Right ventricle myocardium inferior (tissue), 1 donor: ENCODE data around the gene PAWR. TPM values are rescaled to one million over a fixed set of nuclear protein-coding genes. Genes with fewer than 3 reads are reported as not detected.
A peak's percentile ranks its signal among the peaks of the same experiment; 100 is the strongest.
"Not testable (repeated sequence)": the region's sequence is repeated elsewhere in the genome, so short reads cannot be mapped to it uniquely, and the experiment has no call there.

Experiments
- ATAC-seq: fragments of 200-7000 bp; cut with Tn5 transposase; one replicate; pipeline ENCODE4 v1.9.1; 2020; ENCODE audit warnings: mild to moderate bottlenecking, moderate library complexity
- DNase-seq: peaks from one replicate; pipeline ENCODE4 v3.0.0; 2021; ENCODE audit errors: missing footprints
- intact Hi-C: fragments of 100-400 bp; cut with DNase I; formaldehyde crosslinking; loops from one replicate; pipeline ENCODE4 v1.11.0; 2022
- total RNA-seq: library from RNA; stranded (reverse); fragmentation: NEBNext Ultra II Directional; extraction: Animal tissue kit (Norgen Biotek cat#: 25700); gene quantifications from one replicate; pipeline ENCODE4 v1.2.1, GENCODE V29; 2021
- donor health status: DM: no; HTN: yes; CAD: no; lungs with severe emphysema.

Gene PAWR
- total RNA-seq, 1 donor from 2014 or later = 11.8 TPM

DNA sequence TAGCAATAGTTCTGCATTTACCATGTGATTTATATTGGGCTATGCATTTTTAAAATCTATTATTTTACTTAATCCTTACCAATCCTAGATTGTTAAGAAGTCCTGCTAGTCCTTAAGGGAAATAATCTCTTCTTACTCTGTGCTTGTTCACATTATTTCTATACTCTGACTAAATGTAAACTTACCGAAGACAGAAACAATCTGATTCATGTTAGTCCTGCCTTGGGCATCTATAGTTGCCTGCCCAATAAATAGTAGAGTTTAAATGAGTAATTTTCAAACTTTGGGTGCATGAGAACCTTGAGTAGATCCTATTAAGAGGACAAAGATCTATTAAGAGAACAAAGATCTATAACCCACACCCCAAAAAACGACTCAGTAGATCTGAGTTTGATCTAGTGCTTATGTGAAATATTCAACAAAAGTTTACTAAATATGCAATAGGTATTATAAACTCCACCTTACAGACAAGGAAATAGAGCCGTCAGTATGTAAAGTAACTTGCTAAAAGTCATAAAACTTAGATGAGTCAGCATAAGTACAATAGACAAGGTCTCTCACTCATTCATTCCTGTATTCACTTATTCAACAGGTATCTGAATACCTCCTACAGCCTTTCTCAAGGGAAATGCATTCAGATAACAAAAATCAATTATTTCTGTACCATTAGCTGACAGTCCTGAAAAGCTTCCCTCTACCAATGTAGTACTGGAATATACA is 127.6 kb downstream of the PAWR start:
- DNase-seq (no peak), ATAC-seq (no peak)
- intact Hi-C loops = no loop called here

DNA sequence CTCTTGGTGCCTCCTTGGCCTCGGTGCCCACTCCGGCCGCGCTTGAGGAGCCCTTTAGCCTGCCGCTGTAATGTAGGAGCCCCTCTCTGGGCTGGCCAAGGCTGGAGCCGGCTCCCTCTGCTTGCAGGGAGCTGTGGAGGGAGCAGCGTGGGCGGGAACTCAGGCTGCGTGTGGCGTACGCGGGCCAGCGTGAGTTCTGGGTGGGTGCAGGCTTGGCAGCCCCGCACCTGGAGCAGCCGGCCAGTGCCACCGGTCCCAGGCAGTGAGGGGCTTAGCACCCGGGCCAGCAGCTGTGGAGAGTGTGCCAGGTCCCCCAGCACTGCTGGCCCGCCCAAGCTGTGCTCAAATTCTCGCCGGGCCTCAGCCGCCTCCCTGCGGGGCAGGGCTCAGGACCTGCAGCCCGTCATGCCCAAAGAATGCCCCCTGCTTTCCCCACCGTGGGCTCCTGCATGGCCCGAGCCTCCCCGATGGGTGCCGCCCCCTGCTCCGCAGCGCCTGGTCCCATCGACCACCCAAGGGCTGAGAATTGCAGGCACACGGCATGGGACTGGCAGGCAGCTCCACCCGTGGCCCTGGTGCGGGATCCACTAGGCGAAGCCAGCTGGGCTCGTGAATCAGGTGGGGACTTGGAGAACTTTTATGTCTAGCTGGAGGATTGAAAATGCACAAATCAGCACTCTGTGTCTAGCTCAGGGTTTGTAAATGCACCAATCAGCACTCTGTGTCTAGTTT is 129.2 kb downstream of the PAWR start:
- intact Hi-C loops = no loop called here
- ATAC-seq = no peak
- DNase-seq = no peak

DNA sequence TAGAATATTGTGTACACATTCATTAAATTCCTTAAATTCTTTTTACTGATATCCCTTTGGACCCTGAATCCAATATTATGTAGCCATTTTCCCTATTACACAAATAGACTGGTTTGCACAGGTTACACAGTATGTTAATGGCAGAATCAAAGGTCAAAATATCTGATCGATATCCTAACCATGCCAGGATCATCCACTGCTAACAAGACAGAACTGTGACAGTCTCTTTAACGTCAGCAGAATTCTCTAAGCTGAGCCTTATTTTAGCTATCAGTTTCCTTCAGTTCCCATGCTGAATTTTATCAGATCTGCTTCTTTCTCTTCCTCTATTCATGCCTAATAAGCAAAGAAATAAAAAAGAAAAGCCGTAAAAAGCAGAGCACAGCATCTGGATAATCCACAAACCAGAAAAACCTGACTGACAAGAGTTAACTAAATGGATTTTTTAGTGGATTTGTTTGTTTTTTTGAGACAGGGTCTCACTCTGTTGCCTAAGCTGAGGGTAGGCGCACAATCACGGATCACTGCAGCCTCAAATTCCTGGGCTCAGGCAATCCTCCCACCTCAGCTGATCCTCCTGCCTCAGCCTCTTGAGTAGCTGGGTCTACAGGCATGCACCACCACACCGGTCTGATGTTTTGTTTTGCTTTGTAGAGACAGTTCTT is 130.4 kb downstream of the PAWR start:
- ATAC-seq = no peak
- intact Hi-C loops = no loop called here

DNA sequence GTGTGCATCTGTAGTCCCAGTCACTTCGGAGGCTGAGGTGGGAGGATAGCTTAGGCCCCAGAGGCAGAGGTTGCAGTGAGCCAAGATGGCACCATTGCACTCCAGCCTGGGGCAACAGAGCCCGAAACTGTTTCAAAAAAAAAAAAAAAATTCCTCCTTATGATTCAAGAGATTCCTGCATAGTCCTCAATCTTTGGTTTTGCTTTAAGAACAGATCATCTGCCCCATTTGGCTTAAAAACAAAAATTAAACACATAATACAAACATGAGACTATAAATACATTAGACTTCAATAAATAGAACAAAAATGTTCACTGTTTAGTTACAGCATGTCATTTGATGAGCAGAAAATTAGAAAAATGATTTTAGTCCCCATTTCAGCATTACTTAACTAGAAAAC is 131.2 kb downstream of the PAWR start:
- DNase-seq = no peak
- ATAC-seq = no peak
- intact Hi-C loops = loop anchor here (2.0 to 5.0 kb wide), 3 partner anchors 131 to 713 kb away; partner anchors contain the start of gene PAWR

More for the DNA sequence above, 130.4 kb downstream of the PAWR start:
- DNase-seq = no peak

DNA sequence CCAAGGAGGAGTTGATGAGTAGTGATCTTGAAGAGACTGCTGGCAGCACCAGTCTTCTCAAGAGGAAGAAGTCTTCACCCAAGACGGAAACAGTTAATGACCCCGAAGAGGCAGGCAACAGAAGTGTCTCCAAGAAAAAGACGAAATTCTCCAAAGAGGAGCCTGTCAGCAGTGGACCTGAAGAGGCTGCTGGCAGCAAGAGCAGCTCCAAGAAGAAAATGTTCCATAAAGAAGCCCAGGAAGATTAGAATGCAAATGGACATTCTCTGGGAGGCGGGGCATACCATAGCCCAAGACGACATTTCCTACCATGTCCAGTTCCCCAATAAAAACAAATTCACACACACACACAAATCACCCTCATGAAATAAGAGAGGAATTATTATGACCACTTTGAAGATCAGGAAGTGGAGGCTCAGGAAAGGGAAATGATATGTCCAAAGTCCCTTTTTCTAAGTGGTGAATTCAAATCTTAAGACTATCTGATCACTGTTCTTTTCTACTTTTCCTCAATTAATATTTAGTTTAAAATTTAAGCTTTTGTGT is 131.8 kb downstream of the PAWR start:
- DNase-seq (no peak), ATAC-seq (peak; percentile 59)
- intact Hi-C loops = loop anchor here (2.0 to 5.0 kb wide), 3 partner anchors 132 to 713 kb away; partner anchors contain the start of gene PAWR

DNA sequence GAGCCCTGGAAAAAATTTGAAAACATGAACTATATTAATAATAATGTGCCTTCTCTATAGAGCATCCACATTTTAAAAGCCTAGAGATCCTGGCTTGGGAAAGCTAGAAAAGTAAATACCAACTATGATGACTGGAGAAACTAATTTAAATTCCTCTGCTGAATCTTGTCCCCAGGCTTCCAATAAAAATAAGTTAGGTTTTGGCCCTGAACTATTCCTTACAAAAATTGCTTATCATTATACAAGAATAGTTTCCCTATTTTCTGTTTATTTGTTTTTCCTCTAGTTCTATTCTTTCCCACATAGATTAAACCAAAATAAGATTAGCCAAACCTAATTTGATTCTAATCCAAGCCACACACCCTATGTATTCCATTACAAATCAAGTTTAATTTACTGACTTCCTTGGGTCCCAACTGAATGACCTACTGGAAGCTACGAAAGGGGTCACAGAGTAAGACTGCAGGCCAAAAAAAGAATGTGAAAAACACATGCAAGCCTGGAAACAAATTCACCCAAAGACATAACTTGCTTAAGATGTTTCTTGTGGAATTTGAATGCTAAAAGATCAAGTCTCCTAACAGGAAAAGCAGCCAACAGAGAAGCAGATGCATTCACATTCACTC is 133.0 kb downstream of the PAWR start:
- DNase-seq (no peak), ATAC-seq (peak; percentile 52)
- intact Hi-C loops = loop anchor here (2.0 to 5.0 kb wide), 4 partner anchors 133 to 714 kb away; partner anchors contain the start of gene PAWR

DNA sequence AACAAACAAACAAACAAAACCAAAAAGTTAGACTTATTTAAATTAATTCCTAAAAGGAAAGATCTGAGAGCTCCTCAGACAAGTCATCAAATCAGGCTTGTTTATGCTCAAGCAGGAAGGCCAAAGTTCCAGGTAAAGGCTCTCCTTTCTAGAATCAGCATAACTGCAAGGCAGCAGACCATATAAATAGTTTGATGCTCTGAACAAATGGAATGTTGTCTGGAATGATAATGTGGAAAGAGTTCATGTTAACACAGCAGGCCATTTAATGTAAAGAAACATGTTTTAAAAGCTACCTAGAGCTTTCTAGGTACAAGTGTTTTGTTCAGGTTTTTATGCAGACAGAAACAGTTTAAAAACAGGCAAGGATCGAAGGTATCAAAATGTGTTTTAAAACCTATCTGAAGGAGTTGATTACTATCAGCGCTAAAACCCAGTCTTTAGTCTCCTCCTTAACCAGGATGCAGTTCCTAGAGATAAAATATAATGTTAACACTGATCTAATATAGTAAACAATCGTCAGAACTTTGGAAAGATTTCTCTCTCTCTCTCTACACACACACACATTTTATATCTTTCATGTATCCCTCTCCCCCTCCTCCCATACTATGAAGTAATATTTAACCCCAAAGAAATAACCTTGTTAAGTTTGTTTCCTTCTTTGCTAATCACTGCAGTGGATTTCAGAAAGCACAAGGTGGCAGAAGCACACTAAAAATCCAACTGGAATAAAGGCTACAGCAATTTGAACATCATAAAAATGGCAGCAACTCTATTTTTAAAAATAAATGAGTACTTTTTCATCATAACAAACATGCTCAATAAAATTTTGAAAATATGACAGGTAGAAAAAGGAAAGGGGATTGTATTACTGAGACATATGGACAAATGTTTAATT is 135.5 kb downstream of the PAWR start:
- ATAC-seq = peak; percentile 66
- intact Hi-C loops = loop anchor here (5.0 kb wide), 2 partner anchors 632 to 717 kb away; no protein-coding TSS in a partner anchor

DNA sequence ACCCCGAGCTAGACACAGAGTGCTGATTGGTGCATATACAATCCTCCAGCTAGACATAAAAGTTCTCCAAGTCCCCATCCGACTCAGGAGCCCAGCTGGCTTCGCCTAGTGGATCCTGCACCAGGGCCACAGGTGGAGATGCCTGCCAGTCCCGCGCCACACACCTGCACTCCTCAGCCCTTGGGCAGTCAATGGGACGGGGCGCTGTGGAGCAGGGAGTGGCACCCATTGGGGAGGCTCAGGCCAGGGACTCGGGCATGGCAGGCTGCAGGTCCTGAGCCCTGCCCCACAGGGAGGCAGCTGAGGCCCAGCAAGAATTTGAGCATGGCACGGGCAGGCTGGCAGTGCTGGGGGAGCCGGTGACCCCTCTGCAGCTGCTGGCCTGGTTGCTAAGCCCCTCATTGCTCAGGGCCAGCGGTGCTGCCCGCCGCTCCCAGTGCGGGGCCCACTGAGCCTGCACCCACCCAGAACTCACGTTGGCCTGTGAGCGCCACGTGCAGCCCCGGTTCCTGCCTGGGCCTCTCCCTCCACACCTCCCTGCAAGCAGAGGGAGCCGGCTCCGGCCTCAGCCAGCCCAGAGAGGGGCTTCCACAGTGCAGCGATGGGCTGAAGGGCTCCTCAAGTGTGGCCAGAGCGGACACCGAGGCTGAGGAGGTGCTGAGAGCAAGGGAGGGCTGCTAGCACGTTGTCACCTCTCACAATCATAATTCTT is 136.7 kb downstream of the PAWR start:
- DNase-seq (no peak), ATAC-seq (no peak)
- intact Hi-C loops = no loop called here

More for the DNA sequence above, 135.5 kb downstream of the PAWR start:
- DNase-seq = no peak

DNA sequence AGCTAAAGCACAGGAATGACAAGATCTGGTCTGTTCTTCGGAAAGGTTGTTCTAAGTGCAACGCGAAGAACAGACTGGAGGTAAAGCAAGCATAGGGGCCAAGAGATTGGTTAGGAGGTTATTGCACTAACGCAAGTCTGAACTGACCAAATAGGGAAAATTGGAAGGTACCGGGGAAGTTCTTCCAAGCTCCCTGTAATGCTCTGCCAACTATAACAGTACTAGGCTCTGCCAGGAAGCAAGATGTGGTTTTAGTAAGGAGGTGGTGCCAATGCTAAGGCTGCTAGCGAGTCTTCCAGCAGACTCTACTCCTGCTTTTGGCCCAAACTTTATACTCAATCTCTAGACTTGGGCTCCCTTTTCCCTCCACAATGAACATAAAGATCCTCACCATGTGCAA is 138.6 kb downstream of the PAWR start:
- intact Hi-C loops = no loop called here
- DNase-seq (no peak), ATAC-seq (no peak)

DNA sequence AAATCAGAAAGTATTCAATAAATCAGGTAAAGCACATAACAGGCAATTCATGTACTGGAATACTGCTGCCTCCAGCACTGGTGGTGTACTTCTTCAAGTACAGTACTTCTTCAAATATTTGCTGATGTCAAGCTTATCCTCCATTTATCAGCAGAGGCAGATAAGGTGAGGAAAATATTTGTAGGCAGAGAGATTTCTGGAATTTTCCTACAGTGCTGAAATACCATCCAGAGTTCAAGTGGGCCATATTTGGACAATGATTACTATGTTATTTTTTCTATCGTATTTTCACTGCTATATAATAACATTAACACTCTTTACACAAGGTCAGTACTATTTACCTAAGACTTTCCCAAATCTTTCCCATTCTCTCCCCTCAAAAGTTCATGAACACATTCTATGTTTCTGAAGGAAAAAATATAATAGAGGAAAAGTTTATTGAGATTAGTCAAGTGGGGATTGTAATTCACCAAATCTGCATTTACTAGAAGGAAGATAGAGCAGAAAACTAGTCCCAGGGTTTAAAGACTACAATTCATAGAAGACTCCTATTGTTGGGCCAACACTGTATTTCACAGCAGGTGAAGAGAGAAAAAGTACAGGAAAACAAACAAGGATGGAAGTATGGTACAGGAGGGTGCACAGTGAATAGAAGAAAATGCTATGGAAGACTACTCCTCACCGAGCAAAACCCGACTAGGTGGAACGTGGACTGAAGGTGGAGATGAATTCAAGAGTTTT is 141.1 kb downstream of the PAWR start:
- no peak for DNase-seq
- intact Hi-C loops = no loop called here
- ATAC-seq = no peak

DNA sequence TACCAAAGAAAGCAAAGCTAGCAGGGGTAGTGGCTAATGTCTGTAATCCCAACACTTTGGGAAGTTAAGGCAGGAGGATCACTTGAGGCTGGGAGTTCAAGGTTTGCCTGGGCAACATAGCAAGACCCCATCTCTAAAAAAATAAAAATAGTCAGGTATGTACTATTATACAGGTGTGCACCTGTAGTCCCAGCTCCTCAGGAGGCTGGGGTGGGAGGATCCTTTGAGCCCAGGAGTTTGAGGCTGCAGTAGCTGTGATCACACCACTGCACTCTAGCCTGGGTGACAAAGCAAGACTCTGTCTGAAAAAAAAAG is 142.2 kb downstream of the PAWR start:
- no peak for ATAC-seq
- intact Hi-C loops = no loop called here
- DNase-seq = no peak

DNA sequence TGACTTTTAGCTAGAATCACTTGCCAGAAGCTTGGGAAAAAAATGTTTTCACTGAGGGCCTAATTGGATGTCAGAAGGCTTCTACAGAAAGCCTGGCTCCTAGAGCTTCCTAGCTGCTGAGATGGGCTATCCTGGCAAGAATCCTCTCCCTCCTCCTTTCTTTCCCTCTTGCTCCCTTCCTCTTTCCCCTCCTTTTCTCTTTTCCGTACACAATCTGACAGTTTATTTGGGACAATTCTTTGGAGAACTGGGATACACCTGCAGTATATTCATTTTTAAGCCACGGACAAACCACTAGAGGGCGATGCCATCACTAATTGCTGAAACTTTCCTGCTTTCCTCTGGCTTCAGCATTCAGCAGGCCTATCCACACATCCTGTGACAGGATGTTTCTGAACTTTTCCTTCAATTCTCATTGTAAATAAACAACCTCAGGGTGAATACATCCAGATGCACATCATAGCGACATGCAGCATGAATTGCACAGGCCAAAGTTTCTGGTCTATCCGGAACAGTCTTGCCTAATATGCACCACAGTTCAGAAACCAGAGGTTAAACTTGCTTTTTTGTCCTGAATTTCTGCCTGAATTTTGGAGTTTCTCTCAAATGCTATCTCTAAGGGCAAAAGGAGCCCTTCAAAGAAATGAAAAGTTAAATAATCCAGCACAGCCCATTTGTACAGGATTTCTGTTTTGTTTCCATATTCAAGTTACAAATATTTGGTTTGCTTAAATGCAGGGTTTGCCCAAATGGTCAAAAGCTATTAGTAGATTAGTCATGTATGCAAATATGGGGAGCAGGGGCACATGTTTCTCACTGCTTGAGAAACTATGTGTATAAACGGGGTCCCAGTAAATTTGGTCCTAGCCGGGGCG is 142.8 kb downstream of the PAWR start:
- intact Hi-C loops = no loop called here
- no peak for ATAC-seq
- no peak for DNase-seq

DNA sequence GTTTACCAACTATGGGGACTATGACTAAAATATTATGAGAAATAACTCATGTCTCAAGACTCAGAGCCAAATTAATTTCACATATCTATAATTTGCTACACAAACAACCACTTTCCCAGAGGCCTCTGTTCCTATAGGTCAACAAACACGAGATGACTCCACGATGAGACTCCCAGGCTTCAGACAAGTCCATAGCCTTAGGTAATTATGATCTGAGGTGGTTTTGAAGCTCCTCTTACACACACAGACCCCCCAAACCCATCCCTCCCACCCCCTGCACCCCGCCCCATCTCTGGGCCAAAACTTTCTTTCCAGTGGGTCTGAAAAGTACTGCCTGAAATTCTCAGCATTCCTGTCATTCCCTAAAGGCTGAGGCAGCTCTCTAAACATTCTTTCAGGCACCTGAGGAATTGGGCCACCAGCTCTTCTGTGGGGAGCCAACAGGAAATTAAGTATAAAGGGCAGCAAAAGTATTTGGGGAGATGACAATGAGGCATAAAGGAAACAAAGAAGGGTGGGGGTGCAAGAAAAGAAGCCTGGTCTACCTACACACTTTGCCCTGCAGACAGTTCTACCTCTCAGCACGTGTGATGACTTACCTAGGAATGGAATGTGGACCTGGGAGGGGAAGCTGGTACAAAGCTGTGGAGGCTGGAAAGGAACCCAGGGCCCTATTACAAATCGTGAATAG is 143.6 kb downstream of the PAWR start:
- ATAC-seq = no peak
- intact Hi-C loops = no loop called here
- no peak for DNase-seq

DNA sequence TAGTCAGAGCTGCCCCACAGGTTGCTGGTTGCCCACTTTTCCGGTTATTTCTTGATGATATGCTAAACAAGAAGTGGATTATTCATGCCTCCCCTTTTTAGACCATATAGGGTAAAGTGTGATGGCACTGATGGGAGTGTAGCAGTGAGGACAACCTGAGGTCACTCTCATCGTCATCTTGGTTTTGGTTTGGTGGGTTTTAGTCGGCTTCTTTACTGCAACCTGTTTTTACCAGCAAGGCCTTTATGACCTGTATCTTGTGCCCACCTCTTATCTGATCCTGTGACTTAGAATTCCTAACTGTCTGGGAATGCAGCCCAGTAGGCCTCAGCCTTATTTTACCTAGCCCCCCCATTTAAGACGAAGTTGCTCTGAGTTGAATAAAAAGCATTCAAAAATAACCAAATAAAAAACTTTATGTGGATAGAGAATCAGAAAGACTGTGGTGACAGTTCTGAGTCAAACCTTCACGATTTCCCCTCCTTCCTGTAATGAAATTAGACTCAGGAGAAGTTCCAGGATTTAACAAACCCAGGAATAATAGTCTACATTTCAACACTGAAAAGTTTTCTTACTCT is 144.2 kb downstream of the PAWR start:
- DNase-seq (no peak), ATAC-seq (no peak)
- intact Hi-C loops = no loop called here

DNA sequence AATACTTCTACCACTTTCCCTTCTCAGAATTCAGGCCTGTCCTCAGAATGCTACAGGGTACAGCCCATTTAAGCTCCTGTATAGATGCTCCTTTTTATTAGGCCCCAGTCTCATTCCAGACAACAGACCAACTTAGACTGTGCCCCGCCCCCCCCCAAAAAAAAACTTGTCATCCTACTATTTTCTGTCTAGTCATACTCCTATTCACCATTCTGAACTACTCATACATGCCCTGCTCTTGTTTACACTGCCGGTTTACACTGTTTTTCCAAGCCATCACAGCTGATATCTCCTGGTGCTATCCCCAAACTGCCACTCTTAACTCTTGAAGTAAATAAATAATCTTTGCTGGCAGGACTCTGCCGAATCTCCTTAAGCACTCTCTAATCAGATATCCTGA is 146.3 kb downstream of the PAWR start:
- ATAC-seq, intact Hi-C loops, DNase-seq: not testable (repeated sequence)
